ENCODE data around the gene SMIM3. TPM values are rescaled to one million over a fixed set of nuclear protein-coding genes. Genes with fewer than 3 reads are reported as not detected.

Gene SMIM3
- total and polyA plus RNA-seq, 2 of the 13 experiments (the other 11 are each of a cell fraction or from before 2014, with no cell fraction given): 11.6 to 96.7 TPM

- ATAC-seq (peak; percentile 15), FAIRE-seq (no peak), DNase-seq (ENCODE audit: low spot score) (no peak)
- peak overlapping the region; percentile 51 for H3K27ac ChIP-seq (ENCODE audit: extremely low read length, insufficient read depth, low read length)
- no TSS peak for BruUV-seq (replicated peaks)
- H3K79me2 ChIP-seq (ENCODE audit: insufficient read depth, low read length): peaks cover 38% of the 10 kb centered on the region
- 6% methylated on average over 6 of the region's 7 CpGs for WGBS (ENCODE audit: low lambda C conversion rate)
- intact Hi-C loops (cut with micrococcal nuclease; ENCODE audit: unreplicated experiment): loop anchor here (1.0 to 5.0 kb wide), 2 partner anchors 16 to 216 kb away; no protein-coding TSS in a partner anchor
- H3K4me2 ChIP-seq (ENCODE audit: low read depth, low read length): peak overlapping the region; percentile 98
- H4K20me1 ChIP-seq (ENCODE audit: insufficient read depth, low read length): no peaks in the 10 kb centered on the region
- peaks cover 53% of the 10 kb centered on the region for H3K4me1 ChIP-seq (ENCODE audit: insufficient read depth, low read length)
- H3K36me3 ChIP-seq (replicated peaks in 1 of 2; ENCODE audit: control insufficient read depth in 1 of 2, insufficient read depth in 2 of 2, low read length in 2 of 2): no peaks in the 10 kb centered on the region
- ChIA-PET CTCF (ENCODE audit: low intra/inter-chr PET ratio, low total read pairs) (no interaction called here), POLR2A (interaction anchor here (0.6 to 2.3 kb wide), 7 partner anchors 9 to 474 kb away, joined by 3 to 25 read pairs (median 7); partner anchors contain the start of genes DCTN4 and RBM22)
- H3K9ac ChIP-seq (ENCODE audit: insufficient read depth, low read depth, low read length): peak overlapping the region; percentile 74
- H3K27me3 ChIP-seq (ENCODE audit: control insufficient read depth in 1 of 2, insufficient read depth in 2 of 2, low read length in 2 of 2): no peaks in the 10 kb centered on the region; a peak in 1 of 5 replicates
- H3K4me3 ChIP-seq (replicated peaks in 1 of 3; ENCODE audit: insufficient read depth in 1 of 3, low read depth in 2 of 3, low read length in 3 of 3): peak overlapping the region; percentile 74 to 90 (median 79)
- in situ Hi-C loops (cut with HindIII; ENCODE audit: extremely low pct_ligation_motif_present, low pct_unique_long_range_greater_than_20kb): no loop called here
- no peaks in the 10 kb centered on the region for H3K9me3 ChIP-seq (ENCODE audit: low read length)
- peak overlapping the region; percentile 92 for H2AFZ ChIP-seq (ENCODE audit: low read length)
- TF ChIP-seq SRF (IDR thresholded peaks at IDR 0.05; ENCODE audit: low read depth, low read length): no peak
- no peak for TF ChIP-seq ZNF580 (CRISPR knock-in tag; IDR thresholded peaks at IDR 0.05; ENCODE audit: borderline replicate concordance, low read depth)
- no peak for TF ChIP-seq AGO2 (optimal IDR thresholded peaks at IDR 0.05; ENCODE audit: low read depth, low read length)
- TF ChIP-seq ZSCAN12 (CRISPR knock-in tag; IDR thresholded peaks at IDR 0.05): 0 out of 2 replicates have a peak, but pooled peaks have one; percentile 3
- no peak for TF ChIP-seq SIN3B (IDR thresholded peaks at IDR 0.05; ENCODE audit: low read length)
- TF ChIP-seq SSRP1 (CRISPR knock-in tag; IDR thresholded peaks at IDR 0.05): no peak
- TF ChIP-seq ARNT2 (CRISPR knock-in tag; IDR thresholded peaks at IDR 0.05; ENCODE audit: low read depth): no peak
- peak; percentile 43 for TF ChIP-seq ZNF160 (CRISPR knock-in tag; IDR thresholded peaks at IDR 0.05)
- no peak for TF ChIP-seq ZHX1 (CRISPR knock-in tag; IDR thresholded peaks at IDR 0.05; ENCODE audit: low read depth)
- TF ChIP-seq ZBTB33 (CRISPR knock-in tag; IDR thresholded peaks at IDR 0.05): no peak
- no peak for TF ChIP-seq HIVEP1 (CRISPR knock-in tag; IDR thresholded peaks at IDR 0.05)
- no peak for TF ChIP-seq TP53 (CRISPR knock-in tag; conservative IDR thresholded peaks at IDR 0.05)
- no peak for TF ChIP-seq ZNF10 (CRISPR knock-in tag; IDR thresholded peaks at IDR 0.05; ENCODE audit: borderline replicate concordance, low read depth)
- 0 out of 2 replicates have a peak, but pooled peaks have one; percentile 25 for TF ChIP-seq ZNF232 (CRISPR knock-in tag; IDR thresholded peaks at IDR 0.05; ENCODE audit: borderline replicate concordance)
- TF ChIP-seq ZSCAN25 (CRISPR knock-in tag; IDR thresholded peaks at IDR 0.05): no peak
- peak; percentile 82; the same call in 1 of the 2 replicates for TF ChIP-seq SNAI1 (CRISPR knock-in tag; IDR thresholded peaks at IDR 0.05; ENCODE audit: borderline replicate concordance)
- TF ChIP-seq YEATS2 (CRISPR knock-in tag; IDR thresholded peaks at IDR 0.05; ENCODE audit: borderline replicate concordance): no peak
- TF ChIP-seq DMAP1 (CRISPR knock-in tag; IDR thresholded peaks at IDR 0.05): no peak
- no peak for TF ChIP-seq ZFP90 (CRISPR knock-in tag; IDR thresholded peaks at IDR 0.05; ENCODE audit: borderline replicate concordance)
- no peak for TF ChIP-seq SP2 (CRISPR knock-in tag; IDR thresholded peaks at IDR 0.05)
- TF ChIP-seq PLSCR1 (CRISPR knock-in tag; IDR thresholded peaks at IDR 0.05; ENCODE audit: borderline replicate concordance): no peak
Observed at GRCh38 chr5:150778088-150778516, 455 bp upstream of the SMIM3 start.

Data from HepG2 (cell line).